ENCODE measurements around the gene SLC35G6.
"Not testable (repeated sequence)": the region's sequence is repeated elsewhere in the genome, so short reads cannot be mapped to it uniquely, and the experiment has no call there.

Gene SLC35G6

GRCh38 chr17:7481275-7481674 is at the start of gene SLC35G6:
Gene SLC35G6 (plus strand): TSS chr17:7481446. CDS start chr17:7481517, 71 bp downstream.
- peaks cover 0 to 14% of the 10 kb centered on the region in 2 donors for H3K36me3 ChIP-seq (ENCODE audit: control insufficient read depth in 1 of 2, insufficient read depth in 2 of 2, low read length in 2 of 2)
- H3K9me3 ChIP-seq (ENCODE audit: control insufficient read depth in 1 of 2, low read length in 2 of 2); H3K27me3 ChIP-seq (ENCODE audit: low read depth, low read length): not testable (repeated sequence)
- peaks cover 27 to 43% of the 10 kb centered on the region in 2 donors for H3K4me1 ChIP-seq (ENCODE audit: control insufficient read depth in 1 of 2, insufficient read depth in 2 of 2, low read length in 2 of 2)
- H3K27ac ChIP-seq (ENCODE audit: low read length): peak within 1 kb of the TSS; percentile 87
- H3K4me3 ChIP-seq (ENCODE audit: low read depth in 1 of 2, low read length in 2 of 2): peak within 1 kb of the TSS in 1 of 2 donors; percentile 75

- Histone ChIP-seq H3K36me3 (ENCODE audit: control insufficient read depth in 1 of 2, insufficient read depth in 2 of 2, low read length in 2 of 2) (no peaks in the 10 kb centered on the region), H3K4me3 (ENCODE audit: low read depth in 1 of 2, low read length in 2 of 2) (no peak overlapping the region), H3K27ac (ENCODE audit: low read length) (no peak overlapping the region), H3K9me3 (ENCODE audit: control insufficient read depth in 1 of 2, low read length in 2 of 2) (no peaks in the 10 kb centered on the region), H3K4me1 (ENCODE audit: control insufficient read depth in 1 of 2, insufficient read depth in 2 of 2, low read length in 2 of 2) (peaks cover 4 to 23% of the 10 kb centered on the region in 2 donors), H3K27me3 (ENCODE audit: low read depth, low read length) (peaks cover 5% of the 10 kb centered on the region)
These were observed 49.0 kb upstream of the SLC35G6 start for GRCh38 chr17:7432296-7432695.

GRCh38 chr17:7435676-7436555 is 45.3 kb upstream of the SLC35G6 start:
- Histone ChIP-seq H3K36me3 (ENCODE audit: control insufficient read depth in 1 of 2, insufficient read depth in 2 of 2, low read length in 2 of 2) (no peaks in the 10 kb centered on the region), H3K4me3 (ENCODE audit: low read depth in 1 of 2, low read length in 2 of 2) (peak overlapping the region; percentile 61 to 79), H3K27ac (ENCODE audit: low read length) (peak overlapping the region; percentile 72), H3K9me3 (ENCODE audit: control insufficient read depth in 1 of 2, low read length in 2 of 2) (no peaks in the 10 kb centered on the region), H3K4me1 (ENCODE audit: control insufficient read depth in 1 of 2, insufficient read depth in 2 of 2, low read length in 2 of 2) (peaks cover 8 to 51% of the 10 kb centered on the region in 2 donors), H3K27me3 (ENCODE audit: low read depth, low read length) (peaks cover 32% of the 10 kb centered on the region)

DNA sequence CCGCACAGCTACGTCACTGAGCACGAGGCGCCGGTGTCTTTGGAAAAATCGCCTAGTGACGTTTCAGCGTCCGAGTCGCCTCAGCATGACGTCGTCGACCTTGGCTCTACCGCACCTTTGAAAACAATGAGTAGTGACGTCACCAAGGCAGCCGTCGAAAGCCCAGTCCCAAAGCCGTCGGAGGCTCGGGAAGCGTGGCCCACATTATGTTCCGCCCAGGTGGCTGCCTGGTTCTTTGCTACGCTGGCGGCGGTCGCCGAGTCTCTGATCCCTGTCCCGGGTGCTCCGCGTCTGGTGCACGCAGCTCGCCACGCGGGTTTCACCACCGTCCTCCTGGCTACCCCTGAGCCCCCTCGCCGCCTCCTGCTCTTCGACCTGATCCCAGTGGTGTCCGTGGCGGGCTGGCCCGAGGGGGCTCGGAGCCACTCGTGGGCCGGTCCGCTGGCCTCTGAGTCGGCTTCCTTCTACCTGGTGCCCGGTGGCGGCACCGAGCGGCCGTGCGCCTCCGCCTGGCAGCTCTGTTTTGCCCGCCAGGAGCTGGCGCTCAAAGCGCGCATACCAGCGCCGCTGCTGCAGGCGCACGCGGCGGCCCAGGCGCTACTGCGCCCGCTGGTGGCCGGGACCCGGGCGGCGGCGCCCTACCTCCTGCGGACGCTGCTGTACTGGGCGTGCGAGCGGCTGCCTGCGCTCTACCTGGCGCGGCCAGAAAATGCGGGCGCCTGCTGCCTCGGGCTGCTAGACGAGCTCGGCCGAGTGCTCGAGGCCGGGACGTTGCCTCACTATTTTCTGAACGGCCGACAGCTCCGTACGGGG is 44.5 kb upstream of the SLC35G6 start:
- H3K4me3 ChIP-seq (ENCODE audit: low read depth in 1 of 2, low read length in 2 of 2): peak overlapping the region; percentile 61 to 79
- H3K4me1 ChIP-seq (ENCODE audit: control insufficient read depth in 1 of 2, insufficient read depth in 2 of 2, low read length in 2 of 2): peaks cover 8 to 51% of the 10 kb centered on the region in 2 donors
- peaks cover 38% of the 10 kb centered on the region for H3K27me3 ChIP-seq (ENCODE audit: low read depth, low read length)
- H3K9me3 ChIP-seq (ENCODE audit: control insufficient read depth in 1 of 2, low read length in 2 of 2): no peaks in the 10 kb centered on the region
- H3K27ac ChIP-seq (ENCODE audit: low read length): peak overlapping the region; percentile 72
- H3K36me3 ChIP-seq (ENCODE audit: control insufficient read depth in 1 of 2, insufficient read depth in 2 of 2, low read length in 2 of 2): no peaks in the 10 kb centered on the region

GRCh38 chr17:7437369-7437863 is 43.8 kb upstream of the SLC35G6 start:
- Histone ChIP-seq H3K9me3 (ENCODE audit: control insufficient read depth in 1 of 2, low read length in 2 of 2) (no peaks in the 10 kb centered on the region), H3K4me1 (ENCODE audit: control insufficient read depth in 1 of 2, insufficient read depth in 2 of 2, low read length in 2 of 2) (peaks cover 8 to 51% of the 10 kb centered on the region in 2 donors), H3K36me3 (ENCODE audit: control insufficient read depth in 1 of 2, insufficient read depth in 2 of 2, low read length in 2 of 2) (no peaks in the 10 kb centered on the region), H3K27ac (ENCODE audit: low read length) (no peak overlapping the region), H3K27me3 (ENCODE audit: low read depth, low read length) (peaks cover 38% of the 10 kb centered on the region), H3K4me3 (ENCODE audit: low read depth in 1 of 2, low read length in 2 of 2) (peak overlapping the region; percentile 37 to 61)

DNA sequence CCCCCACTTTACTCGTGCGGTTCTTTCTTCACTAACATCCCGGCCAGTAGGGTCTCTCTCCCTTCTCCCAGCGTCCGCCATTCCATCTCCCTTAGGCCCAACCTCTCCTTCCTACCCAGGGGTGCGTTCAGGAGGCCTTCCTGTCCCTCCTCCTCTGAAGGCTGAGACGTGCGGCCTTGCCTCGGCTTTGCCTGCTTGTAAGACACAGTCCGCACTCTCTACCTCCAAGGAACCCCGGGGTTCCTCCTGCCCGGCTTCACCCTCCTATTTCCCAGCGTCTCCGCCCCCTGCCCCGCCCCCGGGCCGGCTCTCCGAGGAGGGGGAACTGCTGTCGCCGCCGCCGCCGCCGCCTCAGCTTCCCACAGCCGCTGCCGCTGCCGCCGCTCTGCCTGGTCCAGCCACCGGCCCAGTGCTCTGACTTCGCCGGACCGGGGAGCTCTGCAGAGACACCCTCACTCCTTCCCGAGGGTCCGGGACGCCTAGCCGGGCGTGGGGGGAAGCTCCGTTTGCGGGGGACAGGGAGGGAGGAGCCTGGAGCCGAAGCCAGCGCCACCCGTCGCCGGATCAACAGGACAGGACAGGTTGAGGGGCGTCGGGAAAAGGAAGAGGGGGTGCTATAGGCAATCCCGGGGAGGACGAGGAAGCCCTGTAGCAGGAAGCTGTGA is 43.2 kb upstream of the SLC35G6 start:
- Histone ChIP-seq H3K27ac (ENCODE audit: low read length) (no peak overlapping the region), H3K36me3 (ENCODE audit: control insufficient read depth in 1 of 2, insufficient read depth in 2 of 2, low read length in 2 of 2) (no peaks in the 10 kb centered on the region), H3K9me3 (ENCODE audit: control insufficient read depth in 1 of 2, low read length in 2 of 2) (no peaks in the 10 kb centered on the region), H3K4me1 (ENCODE audit: control insufficient read depth in 1 of 2, insufficient read depth in 2 of 2, low read length in 2 of 2) (peaks cover 8 to 51% of the 10 kb centered on the region in 2 donors), H3K27me3 (ENCODE audit: low read depth, low read length) (peaks cover 38% of the 10 kb centered on the region), H3K4me3 (ENCODE audit: low read depth in 1 of 2, low read length in 2 of 2) (peak overlapping the region; percentile 37 to 61)

- Histone ChIP-seq H3K4me3 (ENCODE audit: low read depth in 1 of 2, low read length in 2 of 2) (peak overlapping the region in 1 of 2 donors; percentile 30), H3K4me1 (ENCODE audit: control insufficient read depth in 1 of 2, insufficient read depth in 2 of 2, low read length in 2 of 2) (peaks cover 8 to 51% of the 10 kb centered on the region in 2 donors), H3K36me3 (ENCODE audit: control insufficient read depth in 1 of 2, insufficient read depth in 2 of 2, low read length in 2 of 2) (no peaks in the 10 kb centered on the region), H3K27me3 (ENCODE audit: low read depth, low read length) (peaks cover 38% of the 10 kb centered on the region), H3K9me3 (ENCODE audit: control insufficient read depth in 1 of 2, low read length in 2 of 2) (no peaks in the 10 kb centered on the region), H3K27ac (ENCODE audit: low read length) (no peak overlapping the region)
These were observed 42.4 kb upstream of the SLC35G6 start for GRCh38 chr17:7438656-7439460.

- Histone ChIP-seq H3K9me3 (ENCODE audit: control insufficient read depth in 1 of 2, low read length in 2 of 2) (no peaks in the 10 kb centered on the region), H3K4me3 (ENCODE audit: low read depth in 1 of 2, low read length in 2 of 2) (peak within 1 kb of the TSS; percentile 30 to 61), H3K27ac (ENCODE audit: low read length) (no peak within 1 kb of the TSS), H3K27me3 (ENCODE audit: low read depth, low read length) (peaks cover 43% of the 10 kb centered on the region), H3K36me3 (ENCODE audit: control insufficient read depth in 1 of 2, insufficient read depth in 2 of 2, low read length in 2 of 2) (no peaks in the 10 kb centered on the region), H3K4me1 (ENCODE audit: control insufficient read depth in 1 of 2, insufficient read depth in 2 of 2, low read length in 2 of 2) (peaks cover 8 to 51% of the 10 kb centered on the region in 2 donors)
These were observed 41.7 kb upstream of the SLC35G6 start, which contains the start of gene FGF11 for GRCh38 chr17:7439462-7440112. Gene FGF11 (plus strand): TSS chr17:7439512. CDS start chr17:7439621, 109 bp downstream.

DNA sequence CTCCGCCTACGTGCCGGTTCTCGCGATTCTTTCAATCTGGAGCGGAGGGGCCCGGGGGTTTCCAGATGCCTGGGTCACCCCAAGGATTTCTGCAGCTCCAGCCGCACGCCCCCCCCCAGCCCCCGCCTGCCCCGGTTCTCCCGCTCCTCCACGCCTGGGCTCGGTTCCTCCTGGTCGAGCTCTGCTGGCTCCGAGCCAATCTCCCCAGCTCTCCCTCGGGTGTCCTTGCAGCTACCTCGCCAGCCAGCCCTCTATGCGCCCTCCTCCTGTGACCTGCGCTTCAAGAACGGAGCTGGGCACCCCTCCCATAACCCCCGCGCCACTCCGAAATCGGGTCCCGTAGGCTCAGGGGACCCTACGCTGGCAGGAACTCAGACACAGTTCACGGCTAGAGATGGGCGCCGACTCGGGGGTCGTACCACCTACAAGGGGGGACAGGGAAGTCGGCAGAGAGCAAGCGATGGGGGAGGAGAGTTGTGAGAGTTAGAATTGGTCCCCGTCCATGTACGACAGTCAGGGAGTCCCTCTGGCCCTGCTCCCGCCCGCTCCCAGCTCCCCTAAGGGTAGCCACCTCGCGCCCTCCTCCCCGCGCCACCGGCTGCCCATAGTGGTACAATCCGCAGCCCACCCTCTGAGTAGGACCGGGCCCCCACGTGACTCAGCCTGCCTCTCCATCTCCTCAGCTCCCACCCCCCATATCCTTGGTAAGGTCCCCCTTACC is 41.0 kb upstream of the SLC35G6 start:
- Histone ChIP-seq H3K27ac (ENCODE audit: low read length) (no peak overlapping the region), H3K4me3 (ENCODE audit: low read depth in 1 of 2, low read length in 2 of 2) (peak overlapping the region in 1 of 2 donors; percentile 38), H3K27me3 (ENCODE audit: low read depth, low read length) (peaks cover 42% of the 10 kb centered on the region), H3K9me3 (ENCODE audit: control insufficient read depth in 1 of 2, low read length in 2 of 2) (no peaks in the 10 kb centered on the region), H3K4me1 (ENCODE audit: control insufficient read depth in 1 of 2, insufficient read depth in 2 of 2, low read length in 2 of 2) (peaks cover 8 to 50% of the 10 kb centered on the region in 2 donors), H3K36me3 (ENCODE audit: control insufficient read depth in 1 of 2, insufficient read depth in 2 of 2, low read length in 2 of 2) (no peaks in the 10 kb centered on the region)
